Activated CD4-positive, alpha-beta T cell treated with anti-CD3 and anti-CD28 coated beads, Interleukin-2, amount 50 U/mL, for 1 hour (primary cell): ENCODE measurements around the gene EDC3.
A peak's percentile ranks its signal among the peaks of the same experiment; 100 is the strongest.
"Not testable (repeated sequence)": the region's sequence is repeated elsewhere in the genome, so short reads cannot be mapped to it uniquely, and the experiment has no call there.

Experiments
- DNase-seq: peaks from one replicate; pipeline ENCODE4 v3.0.0-alpha.2; 2020

Gene EDC3

GRCh38 chr15:74648051-74648842, 47.6 kb downstream of the EDC3 start:
- DNase-seq, result no peak

- no peak for DNase-seq
Observed at GRCh38 chr15:74646480-74646879, 49.3 kb downstream of the EDC3 start.

GRCh38 chr15:74643665-74644204, 52.1 kb downstream of the EDC3 start:
- DNase-seq, result no peak

- DNase-seq, result no peak
Observed at GRCh38 chr15:74642734-74643664, 52.8 kb downstream of the EDC3 start.

- DNase-seq, result no peak
Observed at GRCh38 chr15:74642348-74642733, 53.5 kb downstream of the EDC3 start.

- no peak for DNase-seq
Observed at GRCh38 chr15:74641151-74641550, 54.7 kb downstream of the EDC3 start.

- DNase-seq, result no peak
Observed at GRCh38 chr15:74636984-74637383, 58.8 kb downstream of the EDC3 start.

GRCh38 chr15:74635228-74635627, 60.6 kb downstream of the EDC3 start:
- peak; percentile 74 for DNase-seq

- no peak for DNase-seq
Observed at GRCh38 chr15:74633781-74634180, 62.0 kb downstream of the EDC3 start.

- no peak for DNase-seq
Observed at GRCh38 chr15:74632601-74633000, 63.2 kb downstream of the EDC3 start.

GRCh38 chr15:74631935-74632560, 63.8 kb downstream of the EDC3 start:
- DNase-seq, result peak; percentile 60

- DNase-seq, result no peak
Observed at GRCh38 chr15:74631408-74631807, 64.4 kb downstream of the EDC3 start.

- DNase-seq, result no peak
Observed at GRCh38 chr15:74631087-74631385, 64.8 kb downstream of the EDC3 start.

- DNase-seq, result no peak
Observed at GRCh38 chr15:74630284-74631086, 65.3 kb downstream of the EDC3 start.

GRCh38 chr15:74629696-74630095, 66.1 kb downstream of the EDC3 start:
- DNase-seq, result not testable (repeated sequence)

GRCh38 chr15:74628949-74629348, 66.9 kb downstream of the EDC3 start:
- no peak for DNase-seq

GRCh38 chr15:74628199-74628598, 67.6 kb downstream of the EDC3 start:
- no peak for DNase-seq

- DNase-seq, result no peak
Observed at GRCh38 chr15:74627766-74628165, 68.1 kb downstream of the EDC3 start.

GRCh38 chr15:74626752-74627692, 68.8 kb downstream of the EDC3 start:
- no peak for DNase-seq

GRCh38 chr15:74626336-74626735, 69.5 kb downstream of the EDC3 start:
- no peak for DNase-seq

GRCh38 chr15:74625693-74626092, 70.1 kb downstream of the EDC3 start:
- no peak for DNase-seq
